Sigmoid colon (tissue), 3 donors: ENCODE data around the gene A2M.

Experiments used
- CTCF ChIP-seq, 4 experiments: fragments of 450-650 bp in 3 of 4; fragments of 200-600 bp in 1 of 4; IDR thresholded peaks; one replicate each; pipeline ENCODE4 v1.5.1; 2016 to 2019; ENCODE audit warnings: antibody characterized with exemption in 4 of 4, mild to moderate bottlenecking in 3 of 4, moderate library complexity in 2 of 4
- POLR2A ChIP-seq, 2 donors: fragments of 450-650 bp; IDR thresholded peaks; one replicate each; pipeline ENCODE4 v1.6.1; 2016; ENCODE audit warnings: antibody characterized with exemption in 2 of 2, mild to moderate bottlenecking in 2 of 2, moderate library complexity in 2 of 2

DNA sequence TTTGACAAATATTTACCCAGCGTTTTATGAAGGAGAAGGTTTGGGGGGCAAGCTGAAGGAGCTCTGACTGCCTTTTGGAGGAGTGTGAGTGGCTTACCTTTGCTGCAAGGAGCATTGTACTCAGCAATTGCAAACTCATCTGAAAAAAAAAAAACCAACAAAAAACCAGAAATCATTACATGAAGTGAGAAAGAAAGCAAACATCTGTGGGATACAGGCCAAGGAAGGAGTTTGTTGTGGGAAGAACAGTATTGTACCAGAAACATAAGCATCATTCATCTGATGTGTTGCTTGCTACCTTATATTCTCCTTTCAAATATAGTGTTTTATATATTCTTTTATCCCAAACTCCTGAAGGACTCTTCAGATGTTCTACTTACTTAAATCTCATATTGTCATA lies 47.6 kb downstream of the A2M start:
- TF ChIP-seq CTCF (IDR thresholded peaks at IDR 0.05) (no peak), POLR2A (IDR thresholded peaks at IDR 0.05) (no peak)
